B cell (primary cell): Measurements from ENCODE around the gene FAM200A.

Experiments
- CTCF ChIP-seq: fragments of 200-600 bp; IDR thresholded peaks from one replicate; pipeline ENCODE4 v1.8.0; 2022; ENCODE audit warnings: antibody characterized with exemption, mild to moderate bottlenecking
- EZH2 ChIP-seq: IDR thresholded peaks from 2 replicates; pipeline ENCODE4 v1.6.1; 2012; ENCODE audit warnings: borderline replicate concordance, low read depth, mild to moderate bottlenecking, moderate library complexity, low read length; ENCODE audit not compliant: insufficient read depth, poor library complexity, severe bottlenecking

DNA sequence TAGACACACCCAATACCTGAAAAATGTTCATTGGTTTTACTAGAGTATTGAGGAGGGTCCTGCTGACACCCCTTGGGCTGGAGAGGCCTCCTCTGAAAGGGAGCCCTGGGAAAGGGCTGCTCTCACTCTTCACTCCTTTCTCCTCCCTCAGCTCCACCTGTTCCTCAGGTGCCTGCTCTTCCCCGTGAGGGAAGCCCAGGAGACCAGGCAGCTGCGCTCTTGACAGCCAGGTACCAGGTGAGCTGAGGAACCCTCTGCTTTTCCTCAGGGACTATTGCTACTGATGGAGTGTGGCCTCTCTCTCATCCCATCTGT lies 9.8 kb upstream of the FAM200A start:
- TF ChIP-seq CTCF (no peak), EZH2 (no peak)
